ENCODE measurements around the gene SACS. TPM values are rescaled to one million over a fixed set of nuclear protein-coding genes. Genes with fewer than 3 reads are reported as not detected.

The SACS gene
- 1 to 10 TPM; 3.3 to 4.5 TPM for total RNA-seq
- long read RNA-seq, result 0 reads

DNA sequence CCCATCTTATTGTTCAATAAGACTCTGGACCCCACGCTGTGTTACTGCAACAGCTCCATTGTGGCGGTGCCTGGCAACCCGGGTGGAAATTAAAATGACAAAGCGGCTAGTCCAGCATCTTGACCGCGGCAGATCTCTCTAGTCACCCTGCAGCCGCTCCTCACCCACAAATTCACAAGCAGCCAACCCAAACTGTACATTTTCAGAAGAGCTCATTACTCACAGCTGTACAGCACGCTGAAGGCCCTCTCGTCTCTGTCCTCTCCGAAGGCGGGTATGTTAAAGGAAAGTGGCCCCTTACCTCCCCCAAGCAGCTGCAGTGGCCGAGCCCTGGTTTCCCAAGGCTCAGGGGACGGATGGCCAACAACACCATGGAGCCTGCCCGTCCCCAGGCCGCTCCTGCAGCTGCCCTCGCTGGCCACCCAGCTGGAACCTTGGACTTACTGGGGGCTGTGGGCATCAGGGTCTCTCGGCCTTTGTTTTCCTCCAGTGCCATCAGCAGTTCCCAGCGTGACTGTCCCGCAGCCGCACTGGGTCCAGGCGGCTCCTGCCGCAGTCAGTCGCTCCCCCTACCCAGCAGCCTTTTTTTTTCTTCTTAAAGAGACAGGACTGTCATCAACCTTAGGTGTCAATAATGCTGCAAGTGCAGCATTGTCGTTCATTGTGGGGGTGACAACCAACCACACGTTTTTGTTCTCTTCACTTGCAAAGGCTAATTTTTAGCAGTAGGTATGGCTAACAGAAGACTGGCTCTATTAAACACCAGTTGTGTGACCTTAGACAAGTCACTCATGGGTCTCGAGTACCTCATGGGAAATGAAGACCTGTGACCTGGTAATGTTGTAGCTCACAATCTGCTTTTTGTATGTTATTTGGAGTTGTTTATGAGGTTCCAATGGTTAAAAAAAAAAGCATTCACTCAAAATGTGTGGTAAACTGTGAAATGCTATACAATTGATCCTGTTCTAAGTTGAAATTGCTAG lies at the start of gene SACS:
Gene SACS (minus strand): TSS at position 532 of the 983 bp plus-strand sequence. CDS start 22,463 bp downstream, outside the sequence.
- intact Hi-C loops (cut with DNase I, micrococcal nuclease), result no loop called here
- no peak for ATAC-seq

DNA sequence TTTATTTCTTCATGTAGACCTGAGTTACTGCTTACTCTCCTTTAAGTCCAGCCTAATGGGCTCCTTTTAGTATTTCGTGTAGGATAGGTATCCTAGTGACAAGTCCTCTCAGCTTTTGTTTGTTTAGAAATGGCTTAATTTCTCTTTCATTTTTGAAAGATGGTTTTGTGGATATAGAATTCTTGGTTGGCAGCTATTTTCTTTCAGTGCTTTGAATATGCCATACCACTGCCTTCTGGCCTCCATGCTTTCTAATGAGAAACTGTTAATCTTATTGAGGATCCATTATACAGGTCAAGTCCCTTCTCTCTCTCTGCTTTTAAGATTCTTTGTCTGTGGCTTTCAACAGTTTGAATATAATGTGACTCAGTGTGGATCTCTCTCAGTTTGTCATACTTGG lies 46.8 kb upstream of the SACS start:
- ATAC-seq, result no peak
- intact Hi-C loops (cut with DNase I, micrococcal nuclease), result no loop called here
- no peak for DNase-seq

More for the DNA sequence above, at the start of gene SACS:
- no peak for DNase-seq

- intact Hi-C loops (cut with DNase I, micrococcal nuclease), result no loop called here
- ATAC-seq (no peak), DNase-seq (no peak)
Measured at GRCh38 chr13:23477101-23477500, 43.6 kb upstream of the SACS start.

GRCh38 chr13:23473221-23473620 lies 39.7 kb upstream of the SACS start:
- intact Hi-C loops (cut with DNase I, micrococcal nuclease), result loop anchor here in 1 of 2 donors (5.0 kb wide), 1 partner anchor 394 kb away; no protein-coding TSS in a partner anchor
- DNase-seq (no peak), ATAC-seq (no peak)

DNA sequence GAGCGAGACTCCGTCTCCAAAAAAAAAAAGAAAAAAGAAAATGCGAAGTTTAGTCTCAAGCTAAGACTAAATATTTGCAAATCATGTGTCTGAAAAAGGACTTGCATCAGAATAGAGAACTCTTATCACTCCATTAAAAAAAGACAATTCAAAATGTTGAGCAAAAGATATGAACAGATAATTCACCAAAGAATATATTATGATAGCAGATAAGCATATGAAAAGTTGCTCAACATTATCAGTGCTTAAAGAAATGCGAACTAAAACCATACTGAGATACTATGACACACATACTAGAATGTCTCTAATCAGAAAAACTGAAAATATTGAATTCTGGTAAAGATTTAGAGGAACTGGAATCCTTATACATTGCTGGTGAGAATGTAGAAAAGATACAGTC lies 38.7 kb upstream of the SACS start:
- DNase-seq, result no peak
- intact Hi-C loops (cut with DNase I, micrococcal nuclease), result loop anchor here in 1 of 2 donors (5.0 kb wide), 1 partner anchor 395 kb away; no protein-coding TSS in a partner anchor
- ATAC-seq, result no peak

DNA sequence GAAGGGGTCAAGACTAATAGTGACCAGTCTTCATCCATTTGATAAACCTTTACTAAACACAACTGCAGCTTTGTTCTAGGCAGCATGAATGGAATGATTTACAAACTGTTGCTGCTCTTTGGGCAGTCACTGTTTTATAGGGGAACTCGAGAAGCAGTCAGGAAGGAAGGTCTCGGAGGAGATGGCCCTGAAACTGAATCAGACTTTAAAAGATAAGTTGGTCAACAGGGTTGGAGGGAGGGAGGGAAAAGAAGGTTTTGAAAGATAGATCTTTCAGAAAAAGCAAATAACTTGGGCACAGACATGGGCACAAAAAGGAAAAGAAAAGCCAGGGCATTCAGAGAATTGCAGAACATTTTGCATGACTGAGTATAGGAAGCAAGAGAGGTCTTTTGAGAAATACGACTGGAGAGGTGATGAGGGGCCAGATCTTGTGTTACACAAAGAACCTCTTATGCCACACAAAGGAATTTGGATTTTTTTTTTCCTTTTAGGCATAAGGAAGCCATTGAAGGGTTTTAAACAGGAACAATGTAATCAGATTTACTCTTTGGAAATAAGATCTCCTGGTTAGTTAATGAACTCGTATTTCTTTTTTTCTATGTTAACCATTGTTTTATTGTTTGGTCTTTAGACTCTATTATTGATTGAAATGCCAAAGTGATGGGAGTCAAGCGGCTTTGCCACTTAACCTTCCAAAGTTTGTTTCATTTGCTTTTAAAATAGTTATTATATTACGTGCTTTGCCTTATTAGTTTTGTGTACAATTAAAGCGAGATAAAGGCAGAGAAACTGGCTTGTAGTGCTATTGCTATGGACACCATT lies 37.5 kb upstream of the SACS start:
- no peak for DNase-seq
- intact Hi-C loops (cut with DNase I, micrococcal nuclease), result loop anchor here in 1 of 2 donors (5.0 kb wide), 1 partner anchor 396 kb away; no protein-coding TSS in a partner anchor
- ATAC-seq, result no peak

DNA sequence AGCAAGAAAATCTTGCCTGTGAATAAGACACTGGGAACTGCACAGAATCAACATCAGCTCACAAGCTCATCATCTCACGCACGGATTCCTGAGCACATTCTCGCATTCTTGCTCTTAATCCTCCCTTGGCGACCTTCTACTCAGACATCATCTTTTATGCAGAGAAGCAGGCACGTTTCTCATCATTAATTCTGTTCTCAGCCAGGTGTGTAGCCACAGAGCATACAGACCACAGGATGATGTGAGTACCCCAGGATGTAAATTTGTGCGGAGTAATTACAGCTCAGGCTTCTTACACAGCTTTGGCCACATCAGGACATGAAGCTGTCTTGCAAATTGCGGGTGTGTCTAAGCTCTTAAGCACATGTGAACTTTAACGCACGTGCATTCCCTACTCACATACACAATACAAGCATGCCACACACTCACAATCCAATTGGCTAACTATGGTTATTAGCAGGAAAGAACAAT lies 36.5 kb upstream of the SACS start:
- intact Hi-C loops (cut with DNase I, micrococcal nuclease), result loop anchor here in 1 of 2 donors (5.0 kb wide), 1 partner anchor 397 kb away; no protein-coding TSS in a partner anchor
- ATAC-seq (no peak), DNase-seq (no peak)

GRCh38 chr13:23468811-23469210 lies 35.3 kb upstream of the SACS start:
- ATAC-seq, result no peak
- DNase-seq, result no peak
- intact Hi-C loops (cut with DNase I, micrococcal nuclease), result no loop called here

- no peak for DNase-seq
- no peak for ATAC-seq
- intact Hi-C loops (cut with DNase I, micrococcal nuclease), result no loop called here
Measured at GRCh38 chr13:23467932-23468278, 34.4 kb upstream of the SACS start.

DNA sequence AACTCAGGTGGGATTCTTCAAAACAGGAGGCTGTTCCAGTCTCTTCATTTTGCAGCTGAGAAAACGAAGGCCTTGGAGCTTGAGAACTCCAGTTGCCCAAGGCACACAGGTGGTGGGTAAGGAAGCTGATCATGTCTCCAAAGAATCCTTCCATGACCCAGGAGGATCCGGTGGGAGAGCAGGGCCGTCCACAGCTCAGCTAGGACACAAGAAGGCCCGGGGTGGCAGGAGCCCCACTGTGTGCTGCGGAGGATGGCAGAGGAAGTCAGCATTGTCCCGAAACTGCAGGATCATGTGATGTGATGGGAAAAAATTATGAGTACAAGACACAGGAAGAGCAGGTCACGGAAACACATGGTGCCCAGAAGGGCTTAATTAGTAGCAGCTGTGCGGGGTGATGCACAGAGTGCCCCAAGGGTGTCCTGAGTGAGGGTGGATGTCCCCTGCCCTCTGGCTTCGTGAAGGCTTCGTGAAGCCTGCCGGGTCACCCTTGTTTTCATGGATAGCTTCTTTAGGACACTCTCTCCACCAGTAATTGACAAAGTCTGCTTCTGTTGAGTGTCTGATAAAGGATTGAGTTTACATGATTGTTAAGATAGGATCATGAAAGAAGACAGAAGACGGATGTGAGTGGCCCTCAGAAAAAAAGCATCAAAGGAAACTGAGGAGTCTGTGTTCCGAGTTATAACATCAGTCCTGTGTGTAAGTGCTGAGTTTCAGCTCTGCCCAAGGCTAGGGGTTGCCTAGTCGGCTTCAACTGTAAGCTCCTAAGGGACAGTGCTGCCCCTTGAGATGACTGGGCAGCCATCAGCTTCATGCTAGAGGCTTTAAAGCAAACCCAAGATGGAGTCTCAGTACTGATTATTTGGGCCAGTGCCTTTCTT lies 33.8 kb upstream of the SACS start:
- intact Hi-C loops (cut with DNase I, micrococcal nuclease), result no loop called here
- DNase-seq (no peak), ATAC-seq (no peak)

DNA sequence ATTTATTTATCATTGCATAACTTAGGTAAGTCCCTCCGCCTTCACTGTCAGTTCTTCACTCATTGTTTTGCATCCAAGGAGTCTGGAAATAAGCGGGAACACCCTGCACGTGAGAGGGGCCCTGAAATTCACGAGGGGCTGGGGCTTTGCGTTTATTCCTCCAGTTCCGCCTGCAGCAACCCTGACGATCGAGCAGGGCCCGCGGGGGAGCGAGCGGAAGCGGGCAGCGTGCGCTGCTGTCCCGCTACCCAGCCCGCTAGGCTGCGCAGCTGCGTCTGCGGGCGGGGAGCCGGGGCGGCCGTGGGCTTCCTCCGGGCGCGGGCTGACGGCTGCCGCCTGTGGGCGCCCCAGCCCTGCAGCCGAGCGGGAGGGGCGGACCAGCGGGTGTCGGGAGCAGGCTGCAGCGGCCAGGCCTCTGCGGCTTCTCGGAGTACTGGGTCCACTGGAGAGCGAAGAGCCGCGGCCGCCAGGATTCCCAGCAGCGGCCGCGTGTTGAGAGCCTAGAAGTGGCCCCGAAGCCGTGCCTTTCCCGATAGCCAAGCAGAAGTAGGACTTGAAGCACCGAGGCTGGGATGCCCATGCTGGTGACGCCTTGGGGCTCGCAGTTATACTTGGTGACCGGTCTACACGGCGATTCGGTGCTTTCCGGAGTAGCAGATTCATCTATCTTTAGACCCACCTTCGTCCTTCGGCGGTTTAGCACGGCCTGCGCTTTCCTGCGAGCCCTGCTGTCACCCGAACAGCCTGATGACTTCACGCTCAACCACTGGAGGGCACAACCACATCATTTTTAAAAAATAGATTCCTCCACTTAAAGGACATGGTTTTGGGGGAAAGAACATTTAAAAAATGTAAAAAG lies 32.9 kb upstream of the SACS start:
- ATAC-seq (peak; percentile 90), DNase-seq (peak; percentile 34 to 55)
- intact Hi-C loops (cut with DNase I, micrococcal nuclease), result no loop called here

DNA sequence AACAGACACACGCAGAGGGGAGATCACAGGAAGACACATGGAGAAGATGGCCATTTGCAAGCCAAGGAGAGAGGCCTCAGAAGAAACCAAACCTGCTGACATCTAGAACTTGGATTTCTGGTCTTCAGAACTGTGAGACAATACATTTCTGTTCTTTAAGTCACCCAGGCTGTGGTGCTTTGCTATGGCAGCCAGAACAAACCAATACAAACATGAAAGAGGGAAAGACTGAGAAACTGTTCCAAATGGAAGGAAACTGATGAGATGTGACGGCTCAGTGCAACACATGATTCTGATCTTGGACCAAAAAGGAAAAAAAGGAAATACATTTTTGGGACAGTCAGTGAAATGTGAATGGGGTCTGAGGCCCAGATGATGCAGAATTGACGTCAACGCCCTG lies 30.2 kb upstream of the SACS start:
- ATAC-seq, result no peak
- DNase-seq, result no peak
- intact Hi-C loops (cut with DNase I, micrococcal nuclease), result no loop called here

GRCh38 chr13:23462815-23463559 lies 29.5 kb upstream of the SACS start:
- intact Hi-C loops (cut with DNase I, micrococcal nuclease), result no loop called here
- ATAC-seq, result no peak
- no peak for DNase-seq

GRCh38 chr13:23461544-23461943 lies 28.0 kb upstream of the SACS start:
- ATAC-seq (no peak), DNase-seq (no peak)
- intact Hi-C loops (cut with DNase I, micrococcal nuclease), result no loop called here

DNA sequence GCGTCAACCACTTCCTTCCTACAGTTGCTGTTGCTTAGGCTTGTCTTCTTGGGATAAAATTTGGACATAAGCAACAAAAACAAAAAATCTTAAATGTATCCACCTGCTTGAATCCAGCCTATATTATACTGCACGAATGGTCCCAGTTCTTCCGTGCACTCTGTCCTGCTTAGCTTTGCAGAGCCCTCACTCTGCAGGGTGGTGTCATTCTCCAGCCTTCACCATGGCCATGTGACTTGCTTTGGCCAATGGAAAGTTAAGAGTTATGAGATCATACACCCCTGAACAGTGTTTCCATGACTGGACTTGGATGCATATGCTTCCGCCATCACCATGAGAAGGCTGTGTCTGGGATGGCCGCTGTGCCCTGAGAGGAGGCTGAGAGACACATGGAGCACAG lies 27.4 kb upstream of the SACS start:
- no peak for DNase-seq
- intact Hi-C loops (cut with DNase I, micrococcal nuclease), result no loop called here
- ATAC-seq, result no peak

DNA sequence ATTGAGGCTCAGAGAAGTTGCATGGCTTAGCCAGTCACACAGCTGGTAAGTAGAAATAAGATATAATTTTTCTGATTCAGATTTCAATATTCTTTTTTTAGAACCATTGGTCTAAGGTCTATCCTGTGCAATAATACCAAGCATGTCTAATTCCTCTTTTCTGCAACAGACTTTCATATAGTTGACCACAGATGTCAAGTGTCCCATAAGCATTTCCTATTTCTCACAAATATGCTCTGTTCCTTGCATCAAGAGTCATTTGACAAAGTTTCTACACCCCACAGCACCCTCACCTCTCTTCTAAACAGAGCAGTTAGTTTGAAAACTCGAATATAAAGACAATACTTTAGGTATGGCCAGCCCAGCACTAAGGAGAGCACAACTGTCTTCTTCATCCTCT lies 26.8 kb upstream of the SACS start:
- ATAC-seq (no peak), DNase-seq (no peak)

GRCh38 chr13:23458989-23459388 lies 25.5 kb upstream of the SACS start:
- intact Hi-C loops (cut with DNase I, micrococcal nuclease), result no loop called here
- no peak for DNase-seq
- no peak for ATAC-seq

More for the DNA sequence above, 26.8 kb upstream of the SACS start:
- intact Hi-C loops (cut with DNase I, micrococcal nuclease), result no loop called here

All from left colon (tissue), 2 donors.